ENCODE measurements around the gene CDT1.
A peak's percentile ranks its signal among the peaks of the same experiment; 100 is the strongest.

CDT1 gene

GRCh38 chr16:88804552-88805339 lies 1.2 kb downstream of the CDT1 start:
- DNase-seq (ENCODE audit: low read depth): no peak

GRCh38 chr16:88805340-88805715 lies 1.7 kb downstream of the CDT1 start:
- no peak for DNase-seq (ENCODE audit: low read depth)

- DNase-seq (ENCODE audit: low read depth): no peak
Measured at GRCh38 chr16:88805887-88806393, 2.4 kb downstream of the CDT1 start.

- DNase-seq (ENCODE audit: low read depth): no peak
Measured at GRCh38 chr16:88806491-88807111, 3.0 kb downstream of the CDT1 start.

- DNase-seq (ENCODE audit: low read depth): no peak
Measured at GRCh38 chr16:88807142-88807625, 3.6 kb downstream of the CDT1 start.

GRCh38 chr16:88807626-88808453 lies 4.3 kb downstream of the CDT1 start:
- no peak for DNase-seq (ENCODE audit: low read depth)

GRCh38 chr16:88809068-88809675 lies 5.6 kb downstream of the CDT1 start:
- no peak for DNase-seq (ENCODE audit: low read depth)

GRCh38 chr16:88809676-88810165 lies 6.1 kb downstream of the CDT1 start:
- no peak for DNase-seq (ENCODE audit: low read depth)

- no peak for DNase-seq (ENCODE audit: low read depth)
Measured at GRCh38 chr16:88810166-88810911, 6.8 kb downstream of the CDT1 start.

GRCh38 chr16:88810912-88811768 lies 7.6 kb downstream of the CDT1 start:
- peak; percentile 68 for DNase-seq (ENCODE audit: low read depth)

- DNase-seq (ENCODE audit: low read depth): peak; percentile 84
Measured at GRCh38 chr16:88811769-88812512, 8.4 kb downstream of the CDT1 start, which contains the start of gene APRT. APRT (minus strand) TSS chr16:88811928; CDS start chr16:88811899, 29 bp downstream.

GRCh38 chr16:88812513-88813268 lies 9.1 kb downstream of the CDT1 start:
- no peak for DNase-seq (ENCODE audit: low read depth)

GRCh38 chr16:88813269-88814143 lies 9.9 kb downstream of the CDT1 start:
- DNase-seq (ENCODE audit: low read depth): no peak

- DNase-seq (ENCODE audit: low read depth): no peak
Measured at GRCh38 chr16:88814144-88814502, 10.5 kb downstream of the CDT1 start.

GRCh38 chr16:88815227-88815626 lies 11.6 kb downstream of the CDT1 start:
- no peak for DNase-seq (ENCODE audit: low read depth)

GRCh38 chr16:88815901-88816589 lies 12.5 kb downstream of the CDT1 start:
- DNase-seq (ENCODE audit: low read depth): no peak

Data from stromal cell of bone marrow (primary cell).